Measurements from ENCODE around the gene TRIP10.
"Not testable (repeated sequence)": the region's sequence is repeated elsewhere in the genome, so short reads cannot be mapped to it uniquely, and the experiment has no call there.

Gene TRIP10

GRCh38 chr19:6774821-6775707, 35.6 kb downstream of the TRIP10 start:
- H3K4me3 ChIP-seq (ENCODE audit: low read depth, low read length), result no peak overlapping the region

GRCh38 chr19:6776045-6776444, 36.6 kb downstream of the TRIP10 start:
- in situ Hi-C loops (cut with HindIII; ENCODE audit: low pct_ligation_motif_present, low sequenced_read_pairs); H3K36me3 ChIP-seq (replicated peaks); H3K4me3 ChIP-seq (ENCODE audit: low read depth, low read length); H3K27me3 ChIP-seq (replicated peaks); DNase-seq; H3K27ac ChIP-seq: not testable (repeated sequence)

More at GRCh38 chr19:6774821-6775707, 35.6 kb downstream of the TRIP10 start:
- no peak for DNase-seq
- no peak overlapping the region for H3K27ac ChIP-seq
- H3K36me3 ChIP-seq (replicated peaks), result no peaks in the 10 kb centered on the region
- in situ Hi-C loops (cut with HindIII; ENCODE audit: low pct_ligation_motif_present, low sequenced_read_pairs), result no loop called here
- no peak for TF ChIP-seq CTCF (IDR thresholded peaks at IDR 0.05; ENCODE audit: low read depth, low read length, missing control alignments)
- no peaks in the 10 kb centered on the region for H3K27me3 ChIP-seq (replicated peaks)

DNA sequence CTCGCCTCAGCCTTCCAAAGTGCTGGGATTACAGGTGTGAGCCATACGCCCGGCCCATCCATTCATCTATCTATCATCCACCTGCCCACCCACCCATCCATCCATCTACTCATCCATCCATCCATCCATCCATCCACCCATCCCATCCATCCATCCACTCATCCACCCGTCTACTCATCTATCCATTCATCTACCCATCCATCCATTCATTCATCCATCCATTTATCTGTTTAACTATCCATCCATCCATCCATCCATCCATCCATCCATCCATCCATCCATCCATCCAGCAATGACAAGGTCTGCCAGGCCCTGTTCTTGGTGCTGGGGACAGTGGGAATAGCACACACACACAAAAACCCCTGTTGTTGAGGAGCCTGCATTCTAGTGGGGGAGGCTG, 37.5 kb downstream of the TRIP10 start:
- no peak overlapping the region for H3K4me3 ChIP-seq (ENCODE audit: low read depth, low read length)
- TF ChIP-seq CTCF (IDR thresholded peaks at IDR 0.05; ENCODE audit: low read depth, low read length, missing control alignments), result no peak
- in situ Hi-C loops (cut with HindIII; ENCODE audit: low pct_ligation_motif_present, low sequenced_read_pairs), result no loop called here
- no peaks in the 10 kb centered on the region for H3K36me3 ChIP-seq (replicated peaks)
- DNase-seq, result no peak
- no peak overlapping the region for H3K27ac ChIP-seq
- H3K27me3 ChIP-seq (replicated peaks), result no peaks in the 10 kb centered on the region

- no peak for TF ChIP-seq CTCF (IDR thresholded peaks at IDR 0.05; ENCODE audit: low read depth, low read length, missing control alignments)
- in situ Hi-C loops (cut with HindIII; ENCODE audit: low pct_ligation_motif_present, low sequenced_read_pairs), result no loop called here
- Histone ChIP-seq H3K27ac (no peak overlapping the region), H3K36me3 (replicated peaks) (no peaks in the 10 kb centered on the region), H3K4me3 (ENCODE audit: low read depth, low read length) (no peak overlapping the region), H3K27me3 (replicated peaks) (no peaks in the 10 kb centered on the region)
- no peak for DNase-seq
These were observed 38.0 kb downstream of the TRIP10 start for GRCh38 chr19:6777434-6777833.

DNA sequence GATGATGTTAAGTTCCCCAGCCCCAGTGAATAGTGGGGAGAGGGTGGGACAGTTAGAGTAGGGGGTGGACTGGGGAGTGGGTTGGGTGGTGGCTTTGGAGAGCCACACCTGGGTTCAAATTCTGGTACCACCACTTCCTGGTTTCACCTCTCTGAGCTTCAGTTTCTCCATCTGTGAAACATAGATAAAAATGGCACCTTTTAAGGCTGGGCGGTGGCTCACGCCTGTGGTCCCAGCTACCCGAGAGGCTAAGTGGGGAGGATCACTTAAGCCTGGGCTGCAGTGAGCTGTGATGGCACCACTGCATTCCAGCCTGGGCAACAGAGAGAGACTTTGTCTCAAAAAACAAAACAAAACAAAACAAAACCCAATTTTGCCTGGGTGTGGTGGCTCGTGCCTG, 38.9 kb downstream of the TRIP10 start:
- H3K4me3 ChIP-seq (ENCODE audit: low read depth, low read length), result no peak overlapping the region
- no peaks in the 10 kb centered on the region for H3K36me3 ChIP-seq (replicated peaks)
- in situ Hi-C loops (cut with HindIII; ENCODE audit: low pct_ligation_motif_present, low sequenced_read_pairs), result no loop called here
- H3K27ac ChIP-seq, result no peak overlapping the region
- H3K27me3 ChIP-seq (replicated peaks), result no peaks in the 10 kb centered on the region
- TF ChIP-seq CTCF (IDR thresholded peaks at IDR 0.05; ENCODE audit: low read depth, low read length, missing control alignments), result no peak
- no peak for DNase-seq

DNA sequence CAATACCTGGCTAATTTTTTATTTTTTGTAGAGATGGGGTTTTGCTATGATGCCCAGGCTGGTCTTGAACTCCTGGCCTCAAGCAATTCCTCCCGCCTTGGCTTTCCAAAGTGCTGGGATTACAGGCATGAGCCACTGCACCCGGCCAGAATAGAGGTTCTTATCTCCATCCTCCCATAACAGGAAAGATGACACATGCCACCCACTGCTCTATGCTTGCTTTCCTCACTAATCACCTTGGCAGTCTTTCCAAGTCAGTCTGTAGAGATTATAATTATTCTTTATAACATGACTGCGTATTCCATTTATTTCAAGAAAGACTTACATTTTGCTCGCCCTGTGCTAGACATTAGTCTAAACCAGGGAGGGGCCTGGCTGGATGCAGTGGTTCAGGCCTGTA, 39.7 kb downstream of the TRIP10 start:
- no peaks in the 10 kb centered on the region for H3K36me3 ChIP-seq (replicated peaks)
- no peaks in the 10 kb centered on the region for H3K27me3 ChIP-seq (replicated peaks)
- in situ Hi-C loops (cut with HindIII; ENCODE audit: low pct_ligation_motif_present, low sequenced_read_pairs), result no loop called here
- DNase-seq, result no peak
- no peak overlapping the region for H3K27ac ChIP-seq
- TF ChIP-seq CTCF (IDR thresholded peaks at IDR 0.05; ENCODE audit: low read depth, low read length, missing control alignments), result no peak
- no peak overlapping the region for H3K4me3 ChIP-seq (ENCODE audit: low read depth, low read length)

Data from brain microvascular endothelial cell (primary cell).